Left cardiac atrium (tissue), 4 donors: ENCODE results near the gene KCNJ1. TPM values are rescaled to one million over a fixed set of nuclear protein-coding genes. Genes with fewer than 3 reads are reported as not detected.

Experiments used
- ATAC-seq, 2 donors: fragments of 200-7000 bp; cut with Tn5 transposase; one replicate each; pipeline ENCODE4 v1.9.1; 2020; ENCODE audit warnings: mild to moderate bottlenecking in 2 of 2, moderate library complexity in 2 of 2
- DNase-seq: peaks from one replicate; pipeline ENCODE4 v3.0.0-alpha.2; 2020
- intact Hi-C, 2 donors: fragments of 100-400 bp; cut with DNase I; formaldehyde crosslinking; loops; one replicate each; pipeline versions ENCODE4 v1.14.1 to v1.15.1; 2022 to 2023
- long read RNA-seq: library from polyadenylated mRNA; unstranded; transcript quantifications from one replicate; pipeline ENCODE4 v2.0.0, GENCODE V29; 2021
- total RNA-seq, 2 donors: library from RNA; stranded (reverse); fragmentation: NEBNext Ultra II Directional; extraction: Animal tissue kit (Norgen Biotek cat#: 25700); gene quantifications; one replicate each; pipeline ENCODE4 v1.2.1, GENCODE V29; 2021
- donor health status: DM: no; HTN: yes; CAD: no.
- donor health status: DM: no; HTN: yes; CAD: no; lungs with severe emphysema.
- donor health status: DM: yes; HTN: yes; CAD: no.
- donor health status: Dilated cardiomyopathy.

Gene KCNJ1
- not detected for total RNA-seq
- long read RNA-seq: 0 reads

GRCh38 chr11:128867277-128867676, at the start of gene KCNJ1:
Gene KCNJ1 (minus strand): TSS chr11:128867296. CDS start chr11:128840243, 27,053 bp downstream.
- intact Hi-C loops: no loop called here
- no peak for DNase-seq

GRCh38 chr11:128916681-128917080, 49.6 kb upstream of the KCNJ1 start:
- DNase-seq (no peak), ATAC-seq (no peak)
- intact Hi-C loops: no loop called here

More at GRCh38 chr11:128867277-128867676, at the start of gene KCNJ1:
- ATAC-seq: no peak

- no peak for DNase-seq
- no peak for ATAC-seq
- intact Hi-C loops: no loop called here
These were observed 49.0 kb upstream of the KCNJ1 start for GRCh38 chr11:128916037-128916572.

- DNase-seq (no peak), ATAC-seq (peak; percentile 47 to 65)
- intact Hi-C loops: no loop called here
These were observed 48.0 kb upstream of the KCNJ1 start for GRCh38 chr11:128915149-128915521.

- DNase-seq (no peak), ATAC-seq (peak in 1 of 2 donors; percentile 10)
- intact Hi-C loops: no loop called here
These were observed 47.4 kb upstream of the KCNJ1 start for GRCh38 chr11:128914216-128915148.

- intact Hi-C loops: no loop called here
- DNase-seq (no peak), ATAC-seq (no peak)
These were observed 46.7 kb upstream of the KCNJ1 start for GRCh38 chr11:128913806-128914205.

GRCh38 chr11:128911701-128912100, 44.6 kb upstream of the KCNJ1 start:
- DNase-seq (no peak), ATAC-seq (no peak)
- intact Hi-C loops: no loop called here

GRCh38 chr11:128911239-128911638, 44.1 kb upstream of the KCNJ1 start:
- intact Hi-C loops: no loop called here
- DNase-seq: no peak
- ATAC-seq: no peak

GRCh38 chr11:128910576-128910975, 43.5 kb upstream of the KCNJ1 start:
- no peak for DNase-seq
- intact Hi-C loops: no loop called here
- ATAC-seq: no peak

- intact Hi-C loops: no loop called here
- no peak for ATAC-seq
- no peak for DNase-seq
These were observed 42.5 kb upstream of the KCNJ1 start for GRCh38 chr11:128909438-128910125.

- intact Hi-C loops: no loop called here
- ATAC-seq: peak; percentile 41 to 66
- DNase-seq: peak; percentile 79
These were observed 41.5 kb upstream of the KCNJ1 start for GRCh38 chr11:128908391-128909246.

- ATAC-seq (no peak), DNase-seq (no peak)
- intact Hi-C loops: no loop called here
These were observed 40.5 kb upstream of the KCNJ1 start for GRCh38 chr11:128907585-128907984.

- no peak for DNase-seq
- intact Hi-C loops: no loop called here
- peak; percentile 6 to 7 for ATAC-seq
These were observed 39.3 kb upstream of the KCNJ1 start for GRCh38 chr11:128906185-128907050.

- intact Hi-C loops: no loop called here
- ATAC-seq (peak; percentile 56 to 58), DNase-seq (no peak)
These were observed 38.5 kb upstream of the KCNJ1 start for GRCh38 chr11:128905345-128906184.

- ATAC-seq (peak; percentile 58 to 68), DNase-seq (peak; percentile 47)
- intact Hi-C loops: no loop called here
These were observed 37.7 kb upstream of the KCNJ1 start for GRCh38 chr11:128904656-128905344.

- DNase-seq (no peak), ATAC-seq (no peak)
- intact Hi-C loops: no loop called here
These were observed 37.2 kb upstream of the KCNJ1 start for GRCh38 chr11:128904303-128904655.
